Measurements from ENCODE around the gene GAS7. TPM values are rescaled to one million over a fixed set of nuclear protein-coding genes. Genes with fewer than 3 reads are reported as not detected.

Gene GAS7
- total and polyA plus RNA-seq, 12 donors = 19.8 to 111 (median 61.8) TPM

- peak in 1 of 8 donors; percentile 73 for ATAC-seq
- Histone ChIP-seq H3K4me1 (no peaks in the 10 kb centered on the region), H3K27ac (no peak overlapping the region), H3K36me3 (no peaks in the 10 kb centered on the region), H3K4me3 (no peak overlapping the region), H3K9me3 (peaks cover 0 to 25% (median 4%) of the 10 kb centered on the region in 11 donors), H3K27me3 (no peaks in the 10 kb centered on the region)
- intact Hi-C loops (cut with DNase I) = no loop called here
- WGBS, 2 donors = 71 to 85% methylated on average over 1 of the region's 1 CpG
- TF ChIP-seq CTCF (IDR thresholded peaks at IDR 0.05) = no peak
- no peak for DNase-seq
Observed at GRCh38 chr17:10217916-10218315, 19.5 kb upstream of the GAS7 start.

- Histone ChIP-seq H3K4me3 (no peak overlapping the region), H3K4me1 (peaks cover 0 to 2% (median 0%) of the 10 kb centered on the region in 9 donors), H3K27me3 (no peaks in the 10 kb centered on the region), H3K9me3 (peaks cover 0 to 18% (median 0%) of the 10 kb centered on the region in 11 donors), H3K27ac (no peak overlapping the region), H3K36me3 (no peaks in the 10 kb centered on the region)
- ATAC-seq (peak in 1 of 8 donors; percentile 12), DNase-seq (no peak)
- intact Hi-C loops (cut with DNase I) = no loop called here
- no peak for TF ChIP-seq CTCF (IDR thresholded peaks at IDR 0.05)
- 37 to 38% methylated on average over 15 of the region's 15 CpGs for WGBS, 2 donors
Observed at GRCh38 chr17:10216213-10216938, 18.0 kb upstream of the GAS7 start.

GRCh38 chr17:10215286-10215685 lies 16.9 kb upstream of the GAS7 start:
- H3K4me1 ChIP-seq = peaks cover 0 to 7% (median 0%) of the 10 kb centered on the region in 9 donors
- H3K4me3 ChIP-seq = no peak overlapping the region
- H3K9me3 ChIP-seq = peaks cover 0 to 18% (median 0%) of the 10 kb centered on the region in 11 donors
- no peaks in the 10 kb centered on the region for H3K36me3 ChIP-seq
- TF ChIP-seq CTCF (IDR thresholded peaks at IDR 0.05) = no peak
- no peak for ATAC-seq
- 95 to 96% methylated on average over 8 of the region's 8 CpGs for WGBS, 2 donors
- intact Hi-C loops (cut with DNase I) = no loop called here
- H3K27ac ChIP-seq = no peak overlapping the region
- no peaks in the 10 kb centered on the region for H3K27me3 ChIP-seq
- DNase-seq = no peak

GRCh38 chr17:10211666-10212065 lies 13.3 kb upstream of the GAS7 start:
- TF ChIP-seq CTCF (IDR thresholded peaks at IDR 0.05) = no peak
- no peaks in the 10 kb centered on the region for H3K36me3 ChIP-seq
- no peak overlapping the region for H3K27ac ChIP-seq
- H3K9me3 ChIP-seq = peaks cover 0 to under 1% (median 0%) of the 10 kb centered on the region in 11 donors
- 89 to 94% methylated on average over 8 of the region's 8 CpGs for WGBS, 2 donors
- H3K27me3 ChIP-seq = no peaks in the 10 kb centered on the region
- ATAC-seq = no peak
- DNase-seq = no peak
- H3K4me3 ChIP-seq = no peak overlapping the region
- H3K4me1 ChIP-seq = peaks cover 0 to 26% (median 0%) of the 10 kb centered on the region in 9 donors
- intact Hi-C loops (cut with DNase I) = no loop called here

All from heart right ventricle (tissue), 16 donors.